Stimulated activated CD8-positive, alpha-beta memory T cell treated with anti-CD3 and anti-CD28 coated beads, Interleukin-2, amount 100 ng/mL, for 1 hour (primary cell): Measurements from ENCODE around the gene TRIM56.
"Not testable (repeated sequence)": the region's sequence is repeated elsewhere in the genome, so short reads cannot be mapped to it uniquely, and the experiment has no call there.

ENCODE experiments used
- DNase-seq, 2 donors: peaks; one replicate each; pipeline ENCODE4 v3.0.0-alpha.2; 2020; ENCODE audit warnings: low read depth in 2 of 2

The TRIM56 gene

GRCh38 chr7:101088858-101089529 lies 3.7 kb downstream of the TRIM56 start:
- no peak for DNase-seq

- DNase-seq, result no peak
Measured at GRCh38 chr7:101089876-101090275, 4.6 kb downstream of the TRIM56 start.

- DNase-seq, result not testable (repeated sequence)
Measured at GRCh38 chr7:101092266-101092905, 7.1 kb downstream of the TRIM56 start.

- DNase-seq, result no peak
Measured at GRCh38 chr7:101093906-101094305, 8.6 kb downstream of the TRIM56 start.

GRCh38 chr7:101094376-101094775 lies 9.1 kb downstream of the TRIM56 start:
- no peak for DNase-seq

- DNase-seq, result no peak
Measured at GRCh38 chr7:101094791-101095375, 9.6 kb downstream of the TRIM56 start.

GRCh38 chr7:101096331-101096956 lies 11.2 kb downstream of the TRIM56 start:
- no peak for DNase-seq

- DNase-seq, result no peak
Measured at GRCh38 chr7:101096957-101097347, 11.7 kb downstream of the TRIM56 start.

- DNase-seq, result no peak
Measured at GRCh38 chr7:101097561-101097960, 12.3 kb downstream of the TRIM56 start.

GRCh38 chr7:101099969-101100781 lies 14.9 kb downstream of the TRIM56 start:
- peak in 1 of 2 donors; percentile 19 for DNase-seq

GRCh38 chr7:101100858-101101847 lies 15.9 kb downstream of the TRIM56 start:
- DNase-seq, result no peak

GRCh38 chr7:101102026-101102425 lies 16.7 kb downstream of the TRIM56 start:
- DNase-seq, result no peak

- not testable (repeated sequence) for DNase-seq
Measured at GRCh38 chr7:101103701-101104100, 18.4 kb downstream of the TRIM56 start.

GRCh38 chr7:101104193-101104713 lies 19.0 kb downstream of the TRIM56 start:
- DNase-seq, result no peak

- DNase-seq, result no peak
Measured at GRCh38 chr7:101104799-101105198, 19.5 kb downstream of the TRIM56 start.

GRCh38 chr7:101105248-101105647 lies 20.0 kb downstream of the TRIM56 start:
- DNase-seq, result not testable (repeated sequence)

GRCh38 chr7:101106386-101106785 lies 21.1 kb downstream of the TRIM56 start:
- no peak for DNase-seq

- DNase-seq, result no peak
Measured at GRCh38 chr7:101108330-101108857, 23.1 kb downstream of the TRIM56 start.

- no peak for DNase-seq
Measured at GRCh38 chr7:101108961-101109360, 23.7 kb downstream of the TRIM56 start.

- no peak for DNase-seq
Measured at GRCh38 chr7:101109368-101109767, 24.1 kb downstream of the TRIM56 start.
